Progenitor cell of endocrine pancreas (in vitro differentiated cells): ENCODE data around the gene PTBP1. TPM values are rescaled to one million over a fixed set of nuclear protein-coding genes. Genes with fewer than 3 reads are reported as not detected.

Source experiments
- DNase-seq: peaks from one replicate; pipeline ENCODE4 v3.0.0; 2021; ENCODE audit warnings: low spot score; ENCODE audit not compliant: unreplicated experiment
- H3K27ac Mint-ChIP-seq: 2 replicates; pipeline ENCODE4 v1.8.0; 2021; ENCODE audit warnings: mild to moderate bottlenecking, moderate library complexity, mixed read lengths
- H3K27me3 Mint-ChIP-seq: 2 replicates; pipeline ENCODE4 v1.8.0; 2021; ENCODE audit warnings: mixed read lengths
- H3K36me3 Mint-ChIP-seq: 2 replicates; pipeline ENCODE4 v1.8.0; 2022; ENCODE audit warnings: mixed read lengths; ENCODE audit not compliant: insufficient read depth
- H3K4me1 Mint-ChIP-seq: 2 replicates; pipeline ENCODE4 v1.8.0; 2021; ENCODE audit warnings: low read depth, mixed read lengths
- H3K4me3 Mint-ChIP-seq: 2 replicates; pipeline ENCODE4 v1.8.0; 2021; ENCODE audit warnings: low read depth, mild to moderate bottlenecking, moderate library complexity, mixed read lengths
- H3K9me3 Mint-ChIP-seq: 2 replicates; pipeline ENCODE4 v1.8.0; 2021; ENCODE audit warnings: low read depth, mixed read lengths
- total RNA-seq: library from RNA; stranded (reverse); gene quantifications from 2 replicates; pipeline ENCODE4 v1.2.1, GENCODE V29; 2021
- TF ChIP-seq, protein P1 (sequence below): fragments of 200-600 bp; sonication (generic); IDR thresholded peaks from one replicate; pipeline ENCODE4 v1.5.0; 2021; ENCODE audit warnings: antibody characterized with exemption, mild to moderate bottlenecking; ENCODE audit not compliant: unreplicated experiment

The PTBP1 gene
- total RNA-seq, 1 donor from 2014 or later = 500 TPM

DNA sequence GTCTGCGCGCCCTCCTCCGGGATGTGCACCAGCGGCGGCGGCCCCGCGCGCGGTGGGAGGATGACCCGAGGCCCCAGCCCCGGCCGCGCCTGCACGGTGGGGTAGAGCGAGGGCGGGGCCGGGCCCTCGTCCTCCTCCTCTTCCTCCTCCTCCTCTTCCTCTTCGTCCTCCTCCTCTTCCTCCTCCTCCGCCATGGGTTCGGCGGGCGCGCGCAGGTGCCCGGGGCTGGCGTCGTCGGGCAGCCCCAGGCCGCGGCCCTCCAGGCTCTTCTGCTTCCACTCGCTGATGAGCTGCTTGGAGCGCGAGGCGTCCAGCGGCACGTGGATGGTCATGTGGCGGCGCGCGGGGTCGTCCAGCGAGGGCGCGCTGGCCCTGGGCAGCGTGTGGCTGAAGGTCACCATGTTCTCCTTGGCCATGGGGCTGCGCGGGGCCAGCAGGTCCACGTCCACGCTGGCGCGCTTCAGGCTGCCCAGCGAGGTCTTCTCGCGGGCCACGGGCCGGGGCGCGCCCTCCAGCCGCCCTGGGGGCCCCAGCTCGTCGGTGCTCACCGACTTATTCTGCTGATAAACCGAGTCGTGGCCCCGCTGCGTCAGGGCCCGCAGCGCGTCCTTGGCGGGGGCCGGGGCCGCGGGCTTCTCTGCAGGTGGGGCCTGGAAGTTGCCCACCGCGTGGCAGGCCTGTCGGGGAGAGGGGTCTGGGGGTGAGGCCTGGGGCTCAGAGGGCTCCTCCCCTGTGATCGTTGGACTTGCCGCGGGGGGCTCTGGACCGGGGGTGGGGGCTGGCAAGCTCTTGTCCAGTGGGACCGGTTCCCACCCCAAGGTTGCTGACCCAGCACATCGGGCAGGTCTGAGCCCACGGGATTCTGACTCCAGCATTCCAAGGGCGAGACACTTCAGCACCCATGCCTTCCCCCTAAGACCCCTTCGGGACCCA lies 16.2 kb downstream of the PTBP1 start:
- DNase-seq = no peak
- Mint-ChIP-seq H3K4me3 (no peak overlapping the region), H3K36me3 (peaks cover 35% of the 10 kb centered on the region), H3K27me3 (no peaks in the 10 kb centered on the region), H3K9me3 (peaks cover 4% of the 10 kb centered on the region), H3K4me1 (no peaks in the 10 kb centered on the region), H3K27ac (no peak overlapping the region)
- TF ChIP-seq, protein P1, sequence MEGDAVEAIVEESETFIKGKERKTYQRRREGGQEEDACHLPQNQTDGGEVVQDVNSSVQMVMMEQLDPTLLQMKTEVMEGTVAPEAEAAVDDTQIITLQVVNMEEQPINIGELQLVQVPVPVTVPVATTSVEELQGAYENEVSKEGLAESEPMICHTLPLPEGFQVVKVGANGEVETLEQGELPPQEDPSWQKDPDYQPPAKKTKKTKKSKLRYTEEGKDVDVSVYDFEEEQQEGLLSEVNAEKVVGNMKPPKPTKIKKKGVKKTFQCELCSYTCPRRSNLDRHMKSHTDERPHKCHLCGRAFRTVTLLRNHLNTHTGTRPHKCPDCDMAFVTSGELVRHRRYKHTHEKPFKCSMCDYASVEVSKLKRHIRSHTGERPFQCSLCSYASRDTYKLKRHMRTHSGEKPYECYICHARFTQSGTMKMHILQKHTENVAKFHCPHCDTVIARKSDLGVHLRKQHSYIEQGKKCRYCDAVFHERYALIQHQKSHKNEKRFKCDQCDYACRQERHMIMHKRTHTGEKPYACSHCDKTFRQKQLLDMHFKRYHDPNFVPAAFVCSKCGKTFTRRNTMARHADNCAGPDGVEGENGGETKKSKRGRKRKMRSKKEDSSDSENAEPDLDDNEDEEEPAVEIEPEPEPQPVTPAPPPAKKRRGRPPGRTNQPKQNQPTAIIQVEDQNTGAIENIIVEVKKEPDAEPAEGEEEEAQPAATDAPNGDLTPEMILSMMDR = no peak

- H3K4me1 Mint-ChIP-seq = no peaks in the 10 kb centered on the region
- peaks cover 4% of the 10 kb centered on the region for H3K9me3 Mint-ChIP-seq
- H3K27me3 Mint-ChIP-seq = no peaks in the 10 kb centered on the region
- no peak for DNase-seq
- TF ChIP-seq, protein P1 = no peak
- H3K36me3 Mint-ChIP-seq = peaks cover 35% of the 10 kb centered on the region
- peak overlapping the region; percentile 52 for H3K27ac Mint-ChIP-seq
- H3K4me3 Mint-ChIP-seq = no peak overlapping the region
Observed at GRCh38 chr19:814152-815078, 17.2 kb downstream of the PTBP1 start.

DNA sequence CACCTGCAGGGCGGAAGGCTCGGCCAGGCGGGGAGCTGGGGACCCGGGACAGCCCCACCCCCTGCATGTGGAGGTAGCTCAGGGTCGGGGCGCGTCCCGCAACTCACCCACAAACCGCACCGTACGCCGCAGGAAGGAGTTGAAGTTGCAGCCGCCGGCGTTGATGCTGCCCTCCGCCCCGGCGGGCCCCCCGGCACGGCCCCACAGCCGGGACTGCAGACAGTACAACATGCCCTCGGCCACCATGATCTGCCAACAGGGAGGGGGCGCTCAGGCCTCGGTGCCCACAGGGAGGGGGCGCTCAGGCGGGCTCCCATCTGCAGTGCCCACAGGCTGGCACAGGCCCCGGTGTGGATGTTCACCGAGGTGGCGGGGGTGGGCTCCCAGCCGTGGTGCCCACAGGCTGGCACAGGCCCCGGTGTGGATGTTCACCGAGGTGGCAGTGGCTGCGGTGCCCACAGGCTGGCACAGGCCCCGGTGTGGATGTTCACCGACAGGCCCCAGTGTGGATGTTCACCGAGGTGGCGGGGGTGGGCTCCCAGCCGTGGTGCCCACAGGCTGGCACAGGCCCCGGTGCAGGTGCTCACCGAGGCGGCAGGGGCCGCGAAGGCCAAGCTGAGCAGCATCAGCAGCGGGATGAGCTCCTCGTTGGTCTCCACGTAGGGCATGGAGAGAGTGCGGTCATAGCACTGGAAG lies 18.0 kb downstream of the PTBP1 start:
- H3K4me1 Mint-ChIP-seq = no peaks in the 10 kb centered on the region
- H3K27me3 Mint-ChIP-seq = no peaks in the 10 kb centered on the region
- H3K36me3 Mint-ChIP-seq = peaks cover 29% of the 10 kb centered on the region
- H3K9me3 Mint-ChIP-seq = peaks cover 4% of the 10 kb centered on the region
- H3K27ac Mint-ChIP-seq = peak overlapping the region; percentile 52
- H3K4me3 Mint-ChIP-seq = no peak overlapping the region
- TF ChIP-seq, protein P1 = no peak
- no peak for DNase-seq

DNA sequence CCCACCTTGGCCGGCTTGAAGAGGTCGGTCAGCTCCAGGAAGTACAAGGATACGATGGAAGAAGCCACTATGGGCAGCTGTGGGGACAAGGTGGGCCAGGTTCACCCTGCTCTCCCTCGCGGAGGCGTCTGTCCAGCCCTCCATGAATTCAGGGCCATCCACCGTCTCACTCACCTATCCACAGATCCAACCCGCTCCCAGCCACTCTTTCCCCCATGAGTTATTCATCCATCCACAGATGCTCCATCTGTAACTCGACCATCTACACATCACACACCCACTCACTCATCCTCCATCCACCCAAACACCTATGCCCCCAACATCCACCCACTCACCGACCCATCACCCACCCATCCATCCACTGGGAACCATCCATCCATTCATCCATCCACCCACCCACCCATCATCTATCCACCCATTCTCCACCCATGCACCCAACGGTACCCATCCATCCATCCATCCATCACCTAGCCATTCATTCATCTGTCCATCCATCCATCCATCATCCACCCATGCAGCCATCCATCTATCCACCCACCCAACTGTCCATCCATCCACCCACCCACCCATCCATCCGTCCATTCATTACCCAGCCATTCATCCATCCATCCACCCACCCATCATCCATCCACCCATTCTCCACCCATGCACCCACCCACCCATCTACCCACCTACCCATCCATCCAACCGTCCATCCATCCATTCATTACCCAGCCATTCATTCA lies 18.7 kb downstream of the PTBP1 start:
- peaks cover 4% of the 10 kb centered on the region for H3K9me3 Mint-ChIP-seq
- H3K27ac Mint-ChIP-seq = no peak overlapping the region
- no peaks in the 10 kb centered on the region for H3K4me1 Mint-ChIP-seq
- no peak overlapping the region for H3K4me3 Mint-ChIP-seq
- no peaks in the 10 kb centered on the region for H3K27me3 Mint-ChIP-seq
- TF ChIP-seq, protein P1 = no peak
- DNase-seq = no peak
- H3K36me3 Mint-ChIP-seq = peaks cover 26% of the 10 kb centered on the region
